ENCODE measurements around the gene LEKR1. TPM values are rescaled to one million over a fixed set of nuclear protein-coding genes. Genes with fewer than 3 reads are reported as not detected.

LEKR1 gene
- total RNA-seq = 1 to 10 TPM in 1 of 4 donors, not detected in 3; 1.7 TPM

DNA sequence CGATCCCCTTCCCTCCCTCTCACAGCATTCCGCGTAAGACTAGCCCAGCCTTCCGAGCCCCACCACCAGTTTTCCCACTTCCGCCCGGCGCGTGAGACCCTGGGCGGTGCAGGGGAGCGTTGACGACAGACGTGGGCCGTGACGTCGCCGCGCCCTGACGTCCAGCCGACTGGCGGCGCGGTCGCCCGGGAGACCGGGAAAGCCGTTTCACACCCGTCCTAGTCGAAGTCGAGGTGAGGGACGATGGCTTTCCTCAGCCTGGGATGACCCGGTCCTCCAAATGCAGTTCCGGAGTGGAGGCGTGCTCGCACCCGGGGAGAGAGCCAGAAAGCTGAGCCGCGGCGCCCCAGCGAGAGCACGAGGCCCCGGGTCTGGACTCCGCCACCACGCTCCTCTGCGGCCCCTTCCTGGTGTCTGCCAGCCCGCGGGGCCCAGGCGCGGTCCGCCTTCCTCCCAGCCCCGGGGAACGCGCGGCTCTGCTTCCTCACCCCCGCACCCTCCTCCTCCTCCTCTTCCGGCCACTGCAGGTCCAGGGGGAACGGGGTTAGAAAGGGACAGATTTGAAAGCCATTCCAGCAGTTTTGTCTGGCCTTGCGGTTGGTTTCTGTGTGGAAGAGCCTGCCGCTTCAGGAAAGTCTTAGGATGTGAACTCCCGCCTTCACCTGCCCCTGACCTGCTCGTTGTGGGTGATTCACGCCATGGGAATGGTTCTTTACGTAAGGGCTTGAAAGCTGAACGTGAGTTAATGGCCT is at the start of gene LEKR1:
TSS of gene LEKR1 (plus strand) at position 210 of the 752 bp plus-strand sequence. CDS start 2,977 bp downstream, outside the sequence.
- ATAC-seq (ENCODE audit: low FRiP score) = peak; percentile 90
- peak; percentile 64 for DNase-seq (ENCODE audit: low spot score)
- no peak for TF ChIP-seq CTCF (IDR thresholded peaks at IDR 0.05)

- no peak for ATAC-seq (ENCODE audit: low FRiP score)
- DNase-seq (ENCODE audit: low spot score) = no peak
- no peak for TF ChIP-seq CTCF (IDR thresholded peaks at IDR 0.05)
Observed at GRCh38 chr3:156776871-156777270, 49.3 kb upstream of the LEKR1 start.

- no peak for TF ChIP-seq CTCF (IDR thresholded peaks at IDR 0.05)
- ATAC-seq (ENCODE audit: low FRiP score) (no peak), DNase-seq (ENCODE audit: low spot score) (no peak)
Observed at GRCh38 chr3:156781310-156782230, 44.6 kb upstream of the LEKR1 start.

GRCh38 chr3:156782319-156782718 is 43.8 kb upstream of the LEKR1 start:
- no peak for DNase-seq (ENCODE audit: low spot score)
- no peak for ATAC-seq (ENCODE audit: low FRiP score)
- no peak for TF ChIP-seq CTCF (IDR thresholded peaks at IDR 0.05)

- TF ChIP-seq CTCF (IDR thresholded peaks at IDR 0.05) = no peak
- no peak for DNase-seq (ENCODE audit: low spot score)
- ATAC-seq (ENCODE audit: low FRiP score) = no peak
Observed at GRCh38 chr3:156782921-156783320, 43.2 kb upstream of the LEKR1 start.

DNA sequence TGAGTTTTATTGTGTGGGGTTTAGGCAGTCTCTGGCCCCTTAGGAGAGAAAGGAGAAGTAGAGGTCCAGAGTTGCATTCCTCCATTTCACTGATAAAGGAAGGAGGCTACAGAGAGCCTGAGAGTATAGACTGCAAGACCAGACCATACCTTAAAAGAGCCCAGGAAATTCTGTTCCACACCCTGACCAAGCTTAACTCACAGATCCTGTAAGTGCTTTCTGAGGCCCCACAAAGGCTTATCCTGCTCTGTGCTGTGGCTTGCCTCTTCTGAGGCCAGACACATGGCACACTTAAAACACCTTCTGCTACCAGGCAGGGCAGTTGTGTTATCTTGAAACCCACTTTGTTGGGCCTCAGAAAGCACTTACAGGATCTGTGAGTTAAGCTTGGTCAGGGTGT is 39.2 kb upstream of the LEKR1 start:
- no peak for TF ChIP-seq CTCF (IDR thresholded peaks at IDR 0.05)
- DNase-seq (ENCODE audit: low spot score) (no peak), ATAC-seq (ENCODE audit: low FRiP score) (no peak)
